ENCODE measurements around the gene ADGRF1.

Gene ADGRF1

DNA sequence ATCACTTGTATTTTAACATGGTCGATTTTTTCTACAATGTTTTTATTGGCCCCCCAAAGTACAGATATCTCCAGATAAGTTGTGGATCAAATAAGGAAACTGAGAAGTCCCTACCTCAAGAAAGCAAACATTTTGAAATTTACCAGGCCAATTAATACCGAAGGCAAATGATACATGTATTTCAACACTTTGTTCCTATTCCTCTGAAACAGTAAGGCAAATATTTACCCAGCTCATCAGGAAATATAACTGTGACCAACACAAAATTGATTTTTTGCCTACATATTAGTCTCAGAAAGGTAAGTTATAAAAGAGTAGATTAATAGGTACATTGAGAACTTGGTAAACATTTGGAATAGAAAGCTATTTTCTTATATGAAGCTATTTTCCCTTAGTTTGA is 69.1 kb downstream of the ADGRF1 start:
- no peak for DNase-seq

- DNase-seq: no peak
Measured at GRCh38 chr6:46972531-46972930, 69.6 kb downstream of the ADGRF1 start.

GRCh38 chr6:46969206-46969605 is 72.9 kb downstream of the ADGRF1 start:
- no peak for DNase-seq

DNA sequence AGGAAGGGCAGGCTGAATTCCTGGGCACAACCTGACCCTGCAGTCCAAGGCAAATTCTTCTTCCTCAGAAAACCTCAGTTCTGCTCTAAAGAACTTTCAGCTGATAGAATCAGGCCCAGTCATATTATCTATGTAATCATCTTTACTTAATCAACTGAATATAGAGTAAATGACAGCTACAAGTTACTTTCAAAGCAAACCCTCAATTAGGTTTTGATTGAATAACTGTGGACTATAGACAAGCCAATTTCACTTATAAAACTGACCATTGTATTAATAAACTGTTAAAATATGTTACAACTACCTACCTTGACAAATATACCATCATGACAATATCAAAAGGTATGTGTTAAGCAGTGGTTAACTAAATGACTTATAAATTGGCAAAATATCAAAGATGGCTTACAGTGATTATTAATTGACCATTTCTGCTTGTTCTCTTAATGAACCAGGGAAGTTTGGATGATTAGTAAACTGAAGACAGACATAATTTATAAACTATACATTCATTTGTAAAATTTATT is 74.2 kb downstream of the ADGRF1 start:
- DNase-seq: no peak

DNA sequence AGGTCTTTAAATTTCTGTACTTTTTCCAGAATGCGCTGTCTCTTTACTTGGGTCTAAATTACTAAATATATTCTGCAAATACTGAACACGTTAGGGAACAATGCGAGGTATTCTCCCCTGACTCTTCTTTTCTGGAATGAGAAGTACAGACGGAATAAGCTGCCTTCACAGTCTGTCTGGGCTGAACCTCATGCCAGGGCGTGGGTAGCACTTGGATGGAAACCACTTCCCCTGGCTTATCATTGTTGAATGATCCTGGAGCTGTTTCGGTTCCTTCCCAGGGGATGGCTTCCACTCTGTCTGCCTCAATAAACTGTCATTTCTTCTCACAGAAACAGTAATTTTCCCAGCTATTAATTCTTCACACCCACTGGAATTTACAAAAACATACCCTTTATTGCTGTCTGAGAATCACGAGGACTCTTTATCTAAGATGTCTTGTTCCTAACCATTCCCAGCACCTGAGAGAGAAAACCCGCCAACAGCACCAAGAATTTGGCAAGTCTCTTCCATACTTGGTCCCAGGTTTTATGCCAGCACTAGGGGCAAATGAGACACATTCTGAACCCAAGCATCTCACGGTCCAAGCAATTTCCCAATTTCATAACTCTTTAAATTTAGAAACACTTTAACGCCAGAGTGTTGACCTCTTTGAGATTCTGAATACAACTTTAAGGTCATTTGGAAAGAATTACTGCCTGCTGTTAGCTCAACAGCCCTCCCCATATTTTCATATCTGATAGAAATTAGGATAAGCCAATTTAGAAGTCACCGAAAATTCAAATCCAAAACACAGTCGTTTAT is 77.2 kb downstream of the ADGRF1 start:
- DNase-seq: no peak

- no peak for DNase-seq
Measured at GRCh38 chr6:46963626-46964025, 78.5 kb downstream of the ADGRF1 start.

- DNase-seq: no peak
Measured at GRCh38 chr6:46963039-46963438, 79.1 kb downstream of the ADGRF1 start.

DNA sequence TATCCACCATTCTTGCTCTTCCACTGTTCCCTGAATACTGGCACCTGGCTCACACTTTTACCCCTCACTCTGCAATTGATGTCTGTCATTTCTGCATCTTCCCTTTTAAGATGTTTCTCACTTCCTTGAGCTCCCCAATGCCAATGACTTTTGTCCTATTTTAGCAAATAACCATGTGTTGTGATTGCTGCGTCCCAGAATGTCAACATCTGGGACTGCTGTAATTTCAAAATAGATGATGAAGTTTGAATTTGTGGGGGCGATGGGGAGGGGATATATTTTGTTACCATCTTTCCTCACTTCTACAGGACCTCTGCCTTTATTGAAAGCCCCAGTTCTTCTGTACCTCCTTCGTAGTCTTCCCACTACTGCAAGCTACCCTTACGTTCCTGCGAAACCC is 80.4 kb downstream of the ADGRF1 start:
- DNase-seq: no peak

DNA sequence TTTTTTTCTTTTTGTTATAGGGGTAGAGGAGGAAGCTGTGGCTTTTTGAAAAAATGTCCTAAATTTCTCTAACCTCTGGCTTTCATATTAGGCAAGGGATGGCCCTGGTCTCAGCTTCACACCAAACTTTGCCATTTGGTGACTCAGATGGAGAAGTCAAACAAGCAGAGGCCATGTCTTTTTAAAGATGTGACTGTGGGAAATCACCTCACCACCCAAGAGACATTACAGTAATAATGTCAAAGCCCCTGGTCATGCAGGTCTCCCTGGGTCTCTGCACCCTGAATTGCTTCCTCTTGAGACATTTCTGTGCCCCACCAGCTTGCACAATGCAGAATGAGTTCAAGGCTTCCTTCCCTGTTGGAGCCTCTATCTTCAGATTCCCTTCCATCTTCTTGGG is 80.9 kb downstream of the ADGRF1 start:
- no peak for DNase-seq

DNA sequence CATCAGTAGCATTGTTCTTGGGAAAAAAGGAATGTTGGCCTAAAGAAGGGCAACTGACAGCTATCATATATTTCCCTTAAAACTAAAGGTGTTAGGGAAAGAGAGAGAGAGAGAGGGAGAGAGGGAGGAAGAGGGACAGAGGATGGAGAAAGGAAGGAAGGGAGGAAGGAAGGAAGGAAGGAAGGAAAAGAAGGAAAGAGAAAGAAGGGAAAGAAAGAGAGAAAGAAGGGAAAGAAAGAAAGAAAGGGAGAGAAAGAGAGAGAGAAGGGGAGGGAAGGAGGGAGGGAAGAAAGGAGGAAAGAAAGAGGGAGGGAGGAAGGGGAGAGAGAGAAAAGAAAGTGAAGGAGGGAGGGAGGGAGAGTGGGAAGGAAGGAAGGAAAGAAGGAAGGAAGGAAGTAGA is 82.7 kb downstream of the ADGRF1 start:
- no peak for DNase-seq

GRCh38 chr6:46956409-46956808 is 85.7 kb downstream of the ADGRF1 start:
- no peak for DNase-seq

DNA sequence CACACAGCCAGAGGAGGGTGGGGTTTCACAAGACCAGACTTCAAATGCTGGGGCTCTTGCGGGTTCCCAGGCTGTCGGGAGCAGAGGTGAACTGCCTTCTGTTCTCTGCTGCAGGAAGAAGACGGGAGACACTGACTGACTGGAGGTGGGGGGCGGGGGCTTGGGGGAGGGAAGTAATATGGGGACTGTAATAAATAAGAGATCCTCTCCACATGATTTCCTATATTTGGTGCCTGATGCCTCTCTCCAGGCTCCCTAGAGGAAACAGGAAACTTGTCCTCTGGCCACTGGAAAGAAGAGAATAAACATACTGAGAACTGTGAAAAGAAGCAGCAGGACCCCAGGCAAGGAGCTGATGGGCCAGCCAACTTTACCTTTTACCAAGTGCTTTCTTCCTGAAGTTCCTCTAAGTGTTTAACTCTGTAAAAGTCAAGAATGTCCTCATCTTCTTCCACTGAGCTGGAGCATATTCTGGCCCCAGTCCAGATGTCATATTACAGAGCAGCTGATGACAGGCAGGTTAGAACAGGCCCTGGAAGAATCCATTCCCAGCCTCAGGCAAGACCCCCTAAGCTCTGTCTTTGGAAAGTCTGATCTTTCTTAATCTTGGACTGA is 87.2 kb downstream of the ADGRF1 start:
- DNase-seq: no peak

DNA sequence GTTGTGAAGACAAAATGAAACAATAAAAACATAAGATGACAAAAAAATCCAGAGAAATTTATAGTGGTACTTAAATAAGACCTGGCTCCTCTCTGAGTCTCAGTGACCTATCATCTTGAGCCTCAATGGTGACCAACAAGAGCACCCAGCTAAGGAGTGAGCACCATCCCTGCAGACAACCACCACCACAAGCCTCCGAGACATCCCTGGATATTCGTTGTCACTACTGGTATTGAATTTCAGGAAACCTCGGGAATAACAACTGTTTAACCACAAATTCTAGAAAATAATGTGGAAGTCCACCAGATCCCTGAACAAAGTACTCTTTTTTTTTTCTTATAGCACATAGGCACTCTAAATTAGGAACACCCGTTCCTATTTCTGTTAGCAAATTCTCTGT is 88.2 kb downstream of the ADGRF1 start:
- DNase-seq: no peak

DNA sequence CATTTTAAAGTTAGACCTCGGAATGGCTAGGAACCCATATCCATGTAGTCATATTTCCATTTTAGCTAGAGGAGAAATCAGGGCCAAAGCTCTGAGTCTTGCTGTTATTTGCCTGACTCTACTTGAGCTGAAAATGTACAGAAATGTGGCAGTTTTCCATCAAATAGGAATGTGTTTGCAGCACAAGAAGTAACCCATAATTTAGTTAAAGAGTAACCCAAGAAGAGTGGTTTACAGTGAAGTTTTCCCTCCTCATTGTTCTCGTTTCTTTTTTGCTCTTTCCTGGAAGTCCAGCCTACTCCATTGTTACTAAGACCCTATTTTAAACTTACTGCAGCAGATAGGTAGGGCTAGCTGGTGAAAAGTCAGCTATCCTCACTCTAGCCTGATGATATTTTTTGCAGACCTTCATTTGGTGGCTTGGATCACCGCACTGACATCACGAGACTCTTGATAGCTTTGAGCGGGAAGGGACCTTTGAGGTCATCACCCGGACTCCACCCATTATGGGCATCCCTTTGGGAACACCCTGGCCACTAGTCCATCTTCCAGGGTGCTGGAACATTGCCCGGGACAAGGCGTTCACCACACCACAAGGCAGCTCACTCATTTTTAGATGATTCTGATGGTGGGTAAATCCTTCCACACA is 92.4 kb downstream of the ADGRF1 start:
- no peak for DNase-seq

DNA sequence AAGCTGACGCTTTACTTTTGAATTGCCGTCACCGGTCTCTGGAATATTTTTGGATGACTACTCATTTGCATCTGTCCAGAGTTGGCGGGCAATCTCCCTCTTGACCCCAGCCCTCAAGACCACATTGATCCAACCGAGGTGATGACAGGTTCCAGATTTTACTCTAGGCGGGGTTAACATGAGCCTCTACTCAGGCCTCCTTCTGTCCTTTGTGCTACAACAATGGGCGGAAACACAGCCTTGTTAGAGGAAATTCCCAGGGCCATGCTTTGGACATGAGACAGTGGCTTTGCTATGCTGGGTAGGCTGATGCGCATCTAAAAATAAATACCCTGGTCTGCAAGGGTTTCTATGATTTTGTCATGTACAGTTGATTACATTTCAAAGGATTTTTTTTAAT is 93.4 kb downstream of the ADGRF1 start:
- DNase-seq: no peak
